ENCODE measurements around the gene ZFP64.
"Not testable (repeated sequence)": the region's sequence is repeated elsewhere in the genome, so short reads cannot be mapped to it uniquely, and the experiment has no call there.

The ZFP64 gene

GRCh38 chr20:52153896-52154295 lies 37.7 kb downstream of the ZFP64 start:
- no peak for DNase-seq

GRCh38 chr20:52152921-52153320 lies 38.7 kb downstream of the ZFP64 start:
- DNase-seq: no peak

GRCh38 chr20:52152416-52152815 lies 39.2 kb downstream of the ZFP64 start:
- DNase-seq: no peak

GRCh38 chr20:52150440-52151258 lies 40.9 kb downstream of the ZFP64 start:
- DNase-seq: no peak

GRCh38 chr20:52145587-52145986 lies 46.0 kb downstream of the ZFP64 start:
- no peak for DNase-seq

- no peak for DNase-seq
These were observed 48.3 kb downstream of the ZFP64 start for GRCh38 chr20:52143277-52143676.

GRCh38 chr20:52142757-52143156 lies 48.8 kb downstream of the ZFP64 start:
- DNase-seq: no peak

- DNase-seq: no peak
These were observed 51.6 kb downstream of the ZFP64 start for GRCh38 chr20:52139986-52140385.

GRCh38 chr20:52137850-52138249 lies 53.7 kb downstream of the ZFP64 start:
- DNase-seq: no peak

GRCh38 chr20:52133714-52134113 lies 57.9 kb downstream of the ZFP64 start:
- DNase-seq: not testable (repeated sequence)

- DNase-seq: no peak
These were observed 59.2 kb downstream of the ZFP64 start for GRCh38 chr20:52132337-52132736.

GRCh38 chr20:52131048-52131643 lies 60.4 kb downstream of the ZFP64 start:
- DNase-seq: no peak

- DNase-seq: no peak
These were observed 61.2 kb downstream of the ZFP64 start for GRCh38 chr20:52130406-52130805.

- no peak for DNase-seq
These were observed 62.0 kb downstream of the ZFP64 start for GRCh38 chr20:52129611-52130010.

GRCh38 chr20:52127309-52127708 lies 64.3 kb downstream of the ZFP64 start:
- no peak for DNase-seq

- no peak for DNase-seq
These were observed 66.8 kb downstream of the ZFP64 start for GRCh38 chr20:52124821-52125220.

- no peak for DNase-seq
These were observed 72.9 kb downstream of the ZFP64 start for GRCh38 chr20:52118696-52119095.

- no peak for DNase-seq
These were observed 73.5 kb downstream of the ZFP64 start for GRCh38 chr20:52118016-52118623.

- DNase-seq: no peak
These were observed 81.1 kb downstream of the ZFP64 start for GRCh38 chr20:52110456-52110855.

- no peak for DNase-seq
These were observed 85.8 kb downstream of the ZFP64 start for GRCh38 chr20:52105442-52106422.

- no peak for DNase-seq
These were observed 86.8 kb downstream of the ZFP64 start for GRCh38 chr20:52104546-52105441.

All from activated T-cell treated with anti-CD3 and anti-CD28 coated beads, Interleukin-2, amount 50 U/mL, for 1 hour (primary cell).